Measurements from ENCODE around the gene KRR1. TPM values are rescaled to one million over a fixed set of nuclear protein-coding genes. Genes with fewer than 3 reads are reported as not detected.

KRR1 gene
- polyA plus RNA-seq, 1 of the 3 experiments (the other 2 are of a cell fraction) = 13.8 TPM

- peaks cover 4% of the 10 kb centered on the region; the same call in 1 of the 2 replicates for H3K9me2 ChIP-seq
- no peaks in the 10 kb centered on the region for H3K9me3 ChIP-seq
- no peaks in the 10 kb centered on the region for H4K20me1 ChIP-seq (ENCODE audit: insufficient read depth)
- ChIA-PET POLR2A (no interaction called here), CTCF (interaction anchor here (0.6 to 1.7 kb wide), 7 partner anchors 16 to 1044 kb away, joined by 3 to 11 read pairs (median 4); no protein-coding TSS in a partner anchor)
- H3K4me3 ChIP-seq (ENCODE audit: low read depth in 2 of 2, low read length in 1 of 2) = no peak overlapping the region
- no peak for TF ChIP-seq NRF1 (IDR thresholded peaks at IDR 0.05; ENCODE audit: low read depth, low read length)
- TF ChIP-seq USF1 (IDR thresholded peaks at IDR 0.05; ENCODE audit: borderline replicate concordance, low read depth) = no peak
- TF ChIP-seq NFIC (IDR thresholded peaks at IDR 0.05; ENCODE audit: borderline replicate concordance) = no peak
- TF ChIP-seq REST (IDR thresholded peaks at IDR 0.05; ENCODE audit: low read depth, low read length) = no peak
- no peak for TF ChIP-seq IRF3 (IDR thresholded peaks at IDR 0.05; ENCODE audit: low read depth, low read length)
- TF ChIP-seq YY1 (IDR thresholded peaks at IDR 0.05; ENCODE audit: low read depth) = no peak
- no peak for TF ChIP-seq MAX (IDR thresholded peaks at IDR 0.05; ENCODE audit: low read depth)
- no peak for TF ChIP-seq USF2 (IDR thresholded peaks at IDR 0.05; ENCODE audit: borderline replicate concordance, low read depth, low read length)
- no peak for TF ChIP-seq FOXJ3 (CRISPR knock-in tag; IDR thresholded peaks at IDR 0.05)
- TF ChIP-seq TCF12 (IDR thresholded peaks at IDR 0.05) = no peak
- TF ChIP-seq MXI1 (IDR thresholded peaks at IDR 0.05; ENCODE audit: low read depth, low read length) = no peak
- no peak for TF ChIP-seq POLR2AphosphoS5 (IDR thresholded peaks at IDR 0.05; ENCODE audit: low read depth, low read length)
- no peak for TF ChIP-seq JUND (IDR thresholded peaks at IDR 0.05)
- no peaks in the 10 kb centered on the region for H3F3A ChIP-seq (replicated peaks; ENCODE audit: insufficient read depth)
- H3K9ac ChIP-seq = no peak overlapping the region
- H3K27me3 ChIP-seq (ENCODE audit: insufficient read depth) = no peaks in the 10 kb centered on the region
- no peak overlapping the region for H3K4me2 ChIP-seq
- H2AFZ ChIP-seq (ENCODE audit: low read depth) = no peak overlapping the region
- H3K4me1 ChIP-seq (ENCODE audit: control insufficient read depth in 1 of 2, insufficient read depth in 2 of 2, low read depth in 1 of 2, low read length in 1 of 2) = no peaks in the 10 kb centered on the region; a peak in 1 of 4 replicates
- no peak overlapping the region for H3K27ac ChIP-seq (ENCODE audit: low read depth in 2 of 2, low read length in 1 of 2)
- 59% methylated on average over 1 of the region's 1 CpG for WGBS (ENCODE audit: low lambda C conversion rate)
- no peaks in the 10 kb centered on the region for H3K79me2 ChIP-seq (ENCODE audit: insufficient read depth)
- no peak for DNase-seq
- H3K36me3 ChIP-seq (replicated peaks in 1 of 2; ENCODE audit: control insufficient read depth in 1 of 2, insufficient read depth in 2 of 2, low read length in 1 of 2) = no peaks in the 10 kb centered on the region
Measured at GRCh38 chr12:75542942-75543341, 31.5 kb upstream of the KRR1 start.

Data from SK-N-SH (cell line).